Astrocyte (in vitro differentiated cells and primary cell): Measurements from ENCODE around the gene KCNC1. TPM values are rescaled to one million over a fixed set of nuclear protein-coding genes. Genes with fewer than 3 reads are reported as not detected.

Experiments used
- DNase-seq: peaks from one replicate; pipeline ENCODE4 v3.0.0-alpha.2; 2010; ENCODE audit warnings: low read depth
- FAIRE-seq: peaks from 2 replicates; lab custom pipeline; 2011; peaks lifted over from hg19 to GRCh38; lab: Jason Lieb, UNC
- H2AFZ ChIP-seq: 2 replicates; pipeline ENCODE4 v1.6.0; 2012; ENCODE audit warnings: low read depth, low read length, inconsistent platforms
- H3K27ac ChIP-seq: 2 replicates; pipeline ENCODE4 v1.5.1; 2011; ENCODE audit warnings: low read depth, low read length, inconsistent platforms
- H3K27me3 ChIP-seq: 2 replicates; pipeline ENCODE4 v1.6.0; 2011; ENCODE audit warnings: low read length, inconsistent platforms; ENCODE audit not compliant: insufficient read depth
- H3K36me3 ChIP-seq: 2 replicates; pipeline ENCODE4 v1.5.1; 2011; ENCODE audit warnings: low read length, inconsistent platforms; ENCODE audit not compliant: insufficient read depth
- H3K4me1 ChIP-seq: 2 replicates; pipeline ENCODE4 v1.5.1; 2011; ENCODE audit warnings: low read length, inconsistent platforms; ENCODE audit not compliant: insufficient read depth
- H3K4me2 ChIP-seq: 2 replicates; pipeline ENCODE4 v1.6.0; 2012; ENCODE audit warnings: low read length, inconsistent platforms
- H3K4me3 ChIP-seq: 2 replicates; pipeline ENCODE4 v1.5.1; 2011; ENCODE audit warnings: low read depth, mild to moderate bottlenecking, low read length, inconsistent platforms; ENCODE audit not compliant: insufficient read depth
- H3K79me2 ChIP-seq: 2 replicates; pipeline ENCODE4 v1.6.0; 2012; ENCODE audit warnings: mild to moderate bottlenecking, low read length, inconsistent platforms; ENCODE audit not compliant: insufficient read depth
- H3K9ac ChIP-seq: 2 replicates; pipeline ENCODE4 v1.6.0; 2012; ENCODE audit warnings: mild to moderate bottlenecking, low read length, inconsistent platforms
- H3K9me3 ChIP-seq: 2 replicates; pipeline ENCODE4 v1.5.1; 2012; ENCODE audit warnings: low read depth, mild to moderate bottlenecking, low read length, inconsistent platforms; ENCODE audit not compliant: insufficient read depth
- H4K20me1 ChIP-seq: 2 replicates; pipeline ENCODE4 v1.6.0; 2012; ENCODE audit warnings: low read length, inconsistent platforms; ENCODE audit not compliant: insufficient read depth
- H3K27ac Mint-ChIP-seq: one replicate; pipeline ENCODE4 v1.8.0; 2021; ENCODE audit warnings: mild to moderate bottlenecking, mixed read lengths; ENCODE audit not compliant: unreplicated experiment
- H3K27me3 Mint-ChIP-seq: one replicate; pipeline ENCODE4 v1.8.0; 2021; ENCODE audit warnings: low read depth, mixed read lengths; ENCODE audit not compliant: unreplicated experiment
- H3K36me3 Mint-ChIP-seq: one replicate; pipeline ENCODE4 v1.8.0; 2021; ENCODE audit warnings: low read depth, mixed read lengths; ENCODE audit not compliant: unreplicated experiment
- H3K4me1 Mint-ChIP-seq: one replicate; pipeline ENCODE4 v1.8.0; 2021; ENCODE audit warnings: low read depth, mixed read lengths; ENCODE audit not compliant: unreplicated experiment
- H3K4me3 Mint-ChIP-seq: one replicate; pipeline ENCODE4 v1.8.0; 2021; ENCODE audit warnings: mild to moderate bottlenecking, moderate library complexity, mixed read lengths; ENCODE audit not compliant: unreplicated experiment
- H3K9me3 Mint-ChIP-seq: one replicate; pipeline ENCODE4 v1.8.0; 2021; ENCODE audit warnings: mild to moderate bottlenecking, mixed read lengths; ENCODE audit not compliant: unreplicated experiment
- CTCF ChIP-seq: IDR thresholded peaks from 2 replicates; pipeline ENCODE4 v1.5.1; 2011; ENCODE audit warnings: low read depth, mild to moderate bottlenecking, inconsistent platforms, low read length, moderate library complexity; ENCODE audit not compliant: insufficient read depth
- EZH2 ChIP-seq: IDR thresholded peaks from 2 replicates; pipeline ENCODE4 v1.6.1; 2012; ENCODE audit warnings: mild to moderate bottlenecking, low read length, inconsistent platforms; ENCODE audit not compliant: insufficient read depth
- total RNA-seq: library from RNA; stranded (reverse); gene quantifications from 2 replicates; pipeline ENCODE4 v1.2.1, GENCODE V29; 2021

Gene KCNC1
- total RNA-seq, 1 donor from 2014 or later, result 0.05 TPM

GRCh38 chr11:17730608-17731462 lies 3.7 kb upstream of the KCNC1 start:
- no peak overlapping the region for H3K4me3 Mint-ChIP-seq
- H3K27me3 Mint-ChIP-seq, result peaks cover 60% of the 10 kb centered on the region
- DNase-seq (peak; percentile 30), FAIRE-seq (no peak)
- Histone ChIP-seq H3K79me2 (no peaks in the 10 kb centered on the region), H3K27ac (no peak overlapping the region), H3K9ac (no peak overlapping the region), H2AFZ (no peak overlapping the region), H3K9me3 (no peaks in the 10 kb centered on the region), H4K20me1 (peaks cover 8% of the 10 kb centered on the region), H3K4me2 (no peak overlapping the region), H3K4me3 (no peak overlapping the region), H3K4me1 (no peaks in the 10 kb centered on the region), H3K36me3 (no peaks in the 10 kb centered on the region), H3K27me3 (peaks cover 22% of the 10 kb centered on the region)
- H3K4me1 Mint-ChIP-seq, result no peaks in the 10 kb centered on the region
- no peak for TF ChIP-seq EZH2
- TF ChIP-seq CTCF, result peak; percentile 66
- no peaks in the 10 kb centered on the region for H3K9me3 Mint-ChIP-seq
- peaks cover 2% of the 10 kb centered on the region for H3K36me3 Mint-ChIP-seq
- H3K27ac Mint-ChIP-seq, result no peak overlapping the region

GRCh38 chr11:17733261-17733660 lies 1.3 kb upstream of the KCNC1 start:
- Histone ChIP-seq H3K27me3 (peaks cover 32% of the 10 kb centered on the region), H3K79me2 (no peaks in the 10 kb centered on the region), H3K4me1 (no peaks in the 10 kb centered on the region), H3K4me2 (no peak overlapping the region), H4K20me1 (peaks cover 14% of the 10 kb centered on the region), H2AFZ (no peak overlapping the region), H3K27ac (no peak overlapping the region), H3K9ac (no peak overlapping the region), H3K4me3 (no peak overlapping the region), H3K9me3 (no peaks in the 10 kb centered on the region), H3K36me3 (no peaks in the 10 kb centered on the region)
- no peak for DNase-seq
- TF ChIP-seq CTCF (no peak), EZH2 (no peak)
- Mint-ChIP-seq H3K9me3 (no peaks in the 10 kb centered on the region), H3K36me3 (peaks cover 2% of the 10 kb centered on the region), H3K4me3 (peak overlapping the region; percentile 34), H3K27ac (no peak overlapping the region), H3K4me1 (no peaks in the 10 kb centered on the region), H3K27me3 (peaks cover 60% of the 10 kb centered on the region)
- no peak for FAIRE-seq
